Testis (tissue), 2 donors: Measurements from ENCODE around the gene CCDC33.

Experiments
- CTCF ChIP-seq, 3 experiments: fragments of 450-650 bp in 2 of 3; fragments of 200-600 bp in 1 of 3; sonication (generic) in 1 of 3; IDR thresholded peaks; one replicate each; pipeline ENCODE4 v1.5.1; 2016 to 2019; ENCODE audit warnings: antibody characterized with exemption in 3 of 3, mild to moderate bottlenecking in 2 of 3, moderate library complexity in 1 of 3
- POLR2A ChIP-seq: fragments of 450-650 bp; IDR thresholded peaks from one replicate; pipeline ENCODE4 v1.6.1; 2017; ENCODE audit warnings: antibody characterized with exemption, mild to moderate bottlenecking, moderate library complexity

- TF ChIP-seq CTCF (IDR thresholded peaks at IDR 0.05), result no peak
- TF ChIP-seq POLR2A, result no peak
These were observed 126.4 kb downstream of the CCDC33 start for GRCh38 chr15:74362482-74362881.
